ENCODE data around the gene FEZ2. TPM values are rescaled to one million over a fixed set of nuclear protein-coding genes. Genes with fewer than 3 reads are reported as not detected.

Gene FEZ2
- total RNA-seq, 2 donors from 2014 or later = 45.3 to 54.4 TPM

DNA sequence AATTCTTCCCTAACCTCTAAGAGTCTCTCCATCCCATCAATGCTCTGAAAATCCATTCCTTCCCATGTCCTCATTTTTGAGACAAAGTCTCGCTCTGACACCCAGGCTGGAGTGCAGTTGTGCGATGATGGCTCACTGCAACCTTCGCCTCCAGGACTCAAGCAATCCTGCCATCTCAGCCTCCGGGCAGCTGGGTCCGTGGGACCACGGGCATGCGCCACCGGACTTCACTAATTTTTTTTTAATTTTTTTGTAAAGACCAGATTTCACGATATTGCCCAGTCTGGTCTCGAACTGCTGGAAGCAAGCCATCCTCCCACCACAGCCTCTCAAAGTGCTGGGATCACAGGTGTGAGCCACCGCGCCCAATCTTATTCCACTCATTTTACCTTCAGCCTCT lies 1.6 kb downstream of the FEZ2 start:
- no peak for DNase-seq
- intact Hi-C loops (cut with DNase I, micrococcal nuclease) = no loop called here

DNA sequence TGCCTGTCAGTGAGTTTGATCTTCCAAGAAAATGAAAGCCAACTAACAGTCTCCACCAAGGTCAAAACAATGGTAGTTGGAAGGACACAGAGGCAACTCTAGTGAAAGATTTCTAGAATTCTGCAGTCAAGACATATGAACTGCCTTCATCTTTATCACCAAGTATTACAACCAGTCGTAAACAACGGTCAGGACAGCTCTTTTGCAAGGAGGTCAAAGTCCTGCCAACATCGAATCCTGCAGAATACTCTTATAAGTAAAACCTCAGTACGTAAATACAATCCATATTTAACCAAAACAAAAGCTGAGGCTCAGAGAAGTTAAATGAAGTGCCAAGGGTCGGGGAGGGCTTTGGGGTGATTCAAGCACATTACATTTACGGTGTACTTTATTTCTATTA lies 3.1 kb downstream of the FEZ2 start:
- ATAC-seq = peak; percentile 70
- intact Hi-C loops (cut with DNase I, micrococcal nuclease) = no loop called here

More for the DNA sequence above, 1.6 kb downstream of the FEZ2 start:
- no peak for ATAC-seq

DNA sequence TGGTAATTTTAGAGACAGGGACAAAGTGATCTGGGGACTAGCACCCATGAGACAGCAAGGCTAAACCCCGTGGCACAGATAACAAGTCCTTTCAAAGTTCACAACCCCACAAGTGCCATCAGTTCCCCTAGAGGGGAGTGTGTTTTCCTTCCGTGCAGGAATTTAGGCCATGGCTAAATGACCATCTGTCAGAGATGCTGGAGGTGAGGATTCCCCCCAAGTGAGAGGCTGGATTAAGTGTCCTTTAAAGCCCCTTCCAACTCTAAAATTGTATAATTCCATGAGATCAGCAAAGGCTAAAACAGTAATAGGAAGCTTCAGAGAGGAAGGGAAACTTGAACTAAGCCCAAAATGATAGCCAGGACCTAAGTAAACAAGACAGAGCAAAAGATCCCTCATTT lies 8.7 kb downstream of the FEZ2 start:
- intact Hi-C loops (cut with DNase I, micrococcal nuclease) = no loop called here
- no peak for ATAC-seq

More for the DNA sequence above, 3.1 kb downstream of the FEZ2 start:
- DNase-seq = peak; percentile 31 to 41

DNA sequence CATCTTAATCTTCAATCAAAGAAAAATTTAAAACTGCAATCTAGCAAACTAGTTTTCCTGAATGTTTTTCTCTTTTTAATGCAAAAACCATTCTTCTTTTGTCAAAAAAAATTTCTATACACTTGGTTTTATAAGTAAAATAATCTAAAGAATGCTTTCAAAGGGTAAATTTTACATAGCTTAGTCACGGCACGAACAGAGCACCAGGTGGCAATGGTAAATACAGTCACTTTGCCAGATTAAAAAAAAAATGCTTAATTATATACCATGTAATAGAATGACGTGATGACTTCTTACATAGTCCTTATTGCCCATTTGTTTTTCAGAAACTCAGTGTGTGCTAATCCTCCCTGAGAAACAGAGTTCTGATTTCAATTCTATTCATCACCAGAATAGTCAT lies 10.4 kb downstream of the FEZ2 start:
- intact Hi-C loops (cut with DNase I, micrococcal nuclease) = no loop called here
- ATAC-seq = no peak

More for the DNA sequence above, 8.7 kb downstream of the FEZ2 start:
- DNase-seq = no peak

DNA sequence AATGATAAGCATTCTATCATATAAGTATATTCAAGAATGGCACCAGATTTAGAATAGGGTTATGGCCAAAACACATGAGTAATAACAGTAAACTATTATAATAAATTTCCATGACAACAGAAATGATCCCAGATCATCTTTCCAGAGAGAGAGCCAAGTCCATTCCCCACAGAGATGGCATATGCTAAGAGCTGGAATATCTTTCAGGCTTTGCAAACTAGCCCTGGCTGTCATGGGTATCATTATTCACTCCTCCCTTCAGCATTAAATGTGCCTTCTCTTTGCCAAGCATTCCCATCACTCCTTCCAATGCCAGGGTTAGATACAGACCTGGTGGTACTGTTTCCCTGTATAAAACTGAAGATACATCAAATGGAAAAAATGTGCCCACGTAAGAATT lies 10.9 kb downstream of the FEZ2 start:
- intact Hi-C loops (cut with DNase I, micrococcal nuclease) = no loop called here
- ATAC-seq = no peak
- no peak for DNase-seq

More for the DNA sequence above, 10.4 kb downstream of the FEZ2 start:
- DNase-seq = no peak

DNA sequence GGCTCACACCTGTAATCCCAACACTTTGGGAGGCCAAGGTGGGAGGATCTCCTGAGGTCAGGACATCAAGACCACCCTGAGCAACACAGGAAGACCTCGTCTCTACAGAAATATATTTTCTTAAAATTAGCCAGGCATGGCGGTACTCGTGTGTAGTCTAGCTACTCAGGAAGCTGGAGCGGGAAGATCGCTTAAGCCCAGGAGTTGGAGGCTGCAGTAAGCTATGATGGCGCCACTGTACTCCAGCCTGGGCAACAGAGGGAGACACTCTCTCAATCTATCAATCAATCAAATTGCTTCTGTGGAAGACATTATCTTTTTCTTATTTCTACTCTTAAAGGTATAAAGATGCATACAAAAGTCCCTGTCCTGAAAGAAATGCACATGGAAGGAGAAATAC lies 11.3 kb downstream of the FEZ2 start:
- intact Hi-C loops (cut with DNase I, micrococcal nuclease) = no loop called here
- no peak for DNase-seq
- no peak for ATAC-seq

DNA sequence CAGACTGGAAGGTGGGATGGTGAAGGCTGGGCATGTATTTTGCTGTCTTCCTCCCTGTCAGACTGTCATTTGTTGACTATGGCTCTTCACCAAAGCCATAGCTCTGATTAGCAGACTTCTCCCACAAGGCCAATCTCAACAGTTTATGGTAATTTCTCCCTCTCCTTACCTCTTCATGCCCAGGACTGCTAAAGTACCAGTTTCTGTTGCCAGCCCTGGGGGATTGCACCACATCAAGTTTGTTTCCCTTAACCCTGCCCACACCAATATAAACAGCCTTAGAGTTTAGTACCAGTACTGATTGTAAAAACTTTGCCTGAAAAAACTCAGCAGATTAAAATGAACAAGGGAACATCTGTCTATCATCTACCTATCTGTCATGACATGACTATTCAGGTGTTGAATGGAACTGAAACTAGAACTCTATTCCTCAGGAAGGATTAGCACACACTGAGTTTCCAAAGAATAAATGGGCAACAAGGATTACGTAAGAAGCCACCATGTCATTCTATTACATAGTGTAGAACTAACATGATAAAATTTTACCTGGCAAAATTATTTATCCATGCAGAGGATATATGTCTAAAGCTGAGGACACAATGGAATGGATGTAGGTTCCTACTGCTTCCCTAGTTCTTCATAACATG lies 13.7 kb downstream of the FEZ2 start:
- no peak for ATAC-seq
- intact Hi-C loops (cut with DNase I, micrococcal nuclease) = no loop called here

DNA sequence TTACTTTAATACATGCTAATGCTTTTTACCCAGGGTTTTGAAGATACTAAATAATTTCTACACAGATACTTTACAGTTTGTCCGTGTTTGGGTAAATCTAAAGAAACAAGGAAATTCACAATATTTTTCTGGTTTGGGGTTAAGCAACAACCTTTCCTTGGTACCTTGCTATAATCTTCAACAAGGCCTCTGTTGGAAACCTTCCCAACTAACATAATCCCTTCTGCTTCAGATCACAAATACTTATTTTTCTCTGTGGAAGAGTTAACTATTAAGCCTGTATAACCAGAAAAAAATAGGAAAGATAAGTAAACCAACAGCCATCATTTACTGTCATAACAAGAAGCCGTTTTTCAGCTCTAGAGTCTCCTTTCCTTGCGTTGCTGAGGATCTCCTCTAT lies 15.0 kb downstream of the FEZ2 start:
- DNase-seq (no peak), ATAC-seq (no peak)
- intact Hi-C loops (cut with DNase I, micrococcal nuclease) = no loop called here

More for the DNA sequence above, 13.7 kb downstream of the FEZ2 start:
- DNase-seq = no peak

DNA sequence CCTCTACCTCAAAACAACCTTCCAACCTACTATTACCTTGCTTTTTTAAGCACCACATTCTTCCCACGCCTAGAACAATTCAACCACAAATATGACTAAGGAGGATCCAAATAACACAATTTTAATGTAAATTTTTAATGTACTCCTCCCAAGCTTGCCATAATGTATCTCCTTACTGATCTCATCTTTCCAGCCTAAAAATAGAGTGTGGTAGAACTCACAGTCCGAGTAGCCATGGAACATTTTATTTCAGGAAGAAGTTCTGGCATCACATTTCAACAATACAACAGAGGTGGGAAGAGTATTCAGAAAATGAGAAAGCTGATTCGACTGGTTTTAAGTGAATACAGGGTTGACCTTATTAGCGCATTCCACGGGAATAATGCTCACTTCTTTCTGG lies 15.4 kb downstream of the FEZ2 start:
- intact Hi-C loops (cut with DNase I, micrococcal nuclease) = no loop called here
- ATAC-seq (no peak), DNase-seq (no peak)

DNA sequence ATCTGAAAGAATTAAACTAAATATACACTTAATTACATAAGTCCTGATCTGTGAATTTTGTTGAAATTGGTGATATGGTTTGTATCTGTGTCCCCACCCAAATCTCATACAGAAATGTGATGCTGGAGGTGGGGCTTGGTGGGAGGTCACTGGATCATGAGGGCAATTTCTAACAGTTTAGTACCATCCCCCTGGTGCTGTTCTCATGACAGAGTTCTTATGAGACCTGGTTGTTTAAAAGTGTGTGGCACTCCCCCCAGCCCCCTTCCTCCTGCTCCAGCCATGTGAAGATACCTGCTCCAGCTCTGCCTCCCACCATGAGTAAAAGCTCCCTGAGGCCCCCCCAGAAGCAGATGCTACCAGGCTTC lies 18.7 kb downstream of the FEZ2 start:
- ATAC-seq (peak; percentile 25), DNase-seq (no peak)
- intact Hi-C loops (cut with DNase I, micrococcal nuclease) = no loop called here

DNA sequence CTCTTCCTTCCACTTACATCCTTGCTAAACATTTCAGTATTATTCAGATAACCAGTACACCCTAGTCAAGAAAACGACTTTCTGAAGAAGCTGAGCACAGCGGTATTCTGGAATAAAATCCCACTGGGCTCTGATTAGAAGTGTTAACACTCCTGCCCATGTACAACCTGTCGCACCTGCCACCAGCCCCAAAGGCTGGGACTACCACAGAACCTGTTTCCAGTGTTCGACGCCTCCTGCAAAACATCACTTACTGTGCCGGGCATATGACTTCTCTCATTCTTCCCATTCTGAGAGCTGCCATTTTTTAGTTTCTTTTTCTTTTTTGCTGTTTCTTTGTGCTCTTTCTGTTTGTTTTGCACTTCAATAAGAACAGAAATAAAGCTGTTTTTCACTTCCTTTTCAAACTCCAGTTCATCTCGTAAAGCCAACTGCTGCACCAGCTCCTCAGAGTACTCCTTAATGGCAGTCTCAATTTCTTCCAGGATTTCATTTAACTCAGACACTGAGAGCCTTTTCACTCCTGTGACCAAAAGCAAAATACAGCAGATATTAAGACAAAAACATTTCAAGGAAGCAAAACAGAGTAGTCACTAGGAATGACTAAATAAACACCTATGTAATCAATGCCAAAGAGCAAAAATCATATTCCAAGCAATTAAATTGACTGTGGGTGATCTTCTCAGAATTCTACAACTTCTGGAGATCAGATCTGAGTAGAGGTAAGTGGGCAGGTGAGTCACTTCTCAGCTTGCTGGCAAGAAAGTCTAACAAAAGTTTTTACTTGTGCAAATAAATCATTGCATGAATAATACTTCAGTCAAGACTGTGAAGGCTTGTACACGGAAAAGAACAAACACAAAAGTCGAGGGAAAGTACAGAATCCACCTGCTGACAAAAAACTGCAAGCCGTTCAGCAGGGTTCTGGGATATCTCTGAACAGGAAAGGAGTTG lies 19.3 kb downstream of the FEZ2 start:
- ATAC-seq (peak; percentile 76), DNase-seq (no peak)
- intact Hi-C loops (cut with DNase I, micrococcal nuclease) = no loop called here

DNA sequence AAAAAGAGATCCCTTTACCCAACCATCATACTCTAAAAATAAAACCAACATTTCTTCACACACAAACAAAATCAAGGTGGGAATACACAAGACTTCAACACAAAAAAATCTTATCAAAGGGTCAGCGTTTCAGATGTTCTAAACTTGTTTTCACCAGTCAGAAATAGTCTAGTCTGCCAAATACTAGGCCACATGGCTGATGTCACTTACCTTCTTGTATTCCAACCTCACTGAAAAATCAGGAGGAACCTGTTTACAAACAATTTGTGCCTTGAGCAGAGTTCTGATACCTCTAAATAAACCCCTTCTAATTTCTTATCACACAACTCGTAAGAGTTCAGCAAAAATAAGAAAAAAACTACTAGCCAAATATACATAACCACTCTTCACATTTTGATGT lies 20.1 kb downstream of the FEZ2 start:
- ATAC-seq = no peak
- no peak for DNase-seq
- intact Hi-C loops (cut with DNase I, micrococcal nuclease) = no loop called here

DNA sequence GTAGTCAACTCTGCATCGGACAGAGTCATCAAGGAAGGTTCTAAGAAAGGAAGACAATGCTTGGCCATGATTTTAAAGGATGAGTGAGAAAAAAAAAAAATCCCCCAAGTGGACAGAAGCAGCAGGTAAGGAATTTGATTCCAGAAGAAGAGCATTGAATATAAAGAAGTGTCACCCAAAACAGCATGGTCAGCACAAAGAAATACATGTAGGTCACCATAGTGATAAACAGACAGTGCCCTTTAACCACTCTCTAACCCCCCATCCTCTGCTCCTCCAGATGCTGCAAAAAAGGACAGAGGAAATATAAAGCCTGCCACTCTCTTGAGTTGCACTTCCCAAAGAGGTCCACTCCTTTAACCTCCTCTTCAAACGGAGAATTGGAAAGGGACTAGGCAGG lies 23.4 kb downstream of the FEZ2 start:
- intact Hi-C loops (cut with DNase I, micrococcal nuclease) = no loop called here
- no peak for ATAC-seq
- no peak for DNase-seq

DNA sequence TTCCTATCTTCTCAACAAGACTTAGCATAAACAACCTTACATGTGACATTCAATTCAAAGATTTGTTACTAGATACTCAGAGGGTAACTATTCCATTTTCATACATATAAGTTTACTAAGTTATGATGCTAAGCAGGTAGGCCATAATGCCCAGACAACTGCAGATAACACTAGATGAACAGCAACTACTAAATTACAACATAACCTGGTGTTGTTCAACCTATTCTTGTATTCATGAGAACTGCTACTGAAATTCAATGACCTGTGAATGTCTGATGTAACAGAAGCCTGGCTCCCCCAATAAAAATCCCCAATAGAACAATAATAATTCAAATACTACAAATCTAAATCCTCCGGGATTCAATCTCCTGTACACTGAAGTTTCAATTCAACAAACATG lies 24.8 kb downstream of the FEZ2 start:
- ATAC-seq = no peak
- intact Hi-C loops (cut with DNase I, micrococcal nuclease) = no loop called here

DNA sequence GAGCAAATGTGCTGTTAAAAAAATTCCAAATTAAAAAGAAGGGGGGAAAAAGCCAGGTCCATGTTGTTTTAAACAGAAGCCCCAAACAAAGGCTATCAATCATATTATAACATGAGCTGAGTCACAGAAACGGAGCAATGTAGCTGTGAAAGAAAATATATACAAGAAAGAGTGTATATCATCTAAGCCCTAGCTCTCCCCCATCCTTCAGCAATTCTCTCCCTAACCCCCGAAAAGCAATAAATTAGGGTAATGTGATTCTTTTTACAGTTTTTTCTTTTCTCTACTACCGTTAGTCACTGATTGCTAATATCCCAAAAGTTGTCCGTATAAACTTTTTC lies 25.3 kb downstream of the FEZ2 start:
- ATAC-seq = no peak
- no peak for DNase-seq
- intact Hi-C loops (cut with DNase I, micrococcal nuclease) = no loop called here

More for the DNA sequence above, 24.8 kb downstream of the FEZ2 start:
- no peak for DNase-seq

DNA sequence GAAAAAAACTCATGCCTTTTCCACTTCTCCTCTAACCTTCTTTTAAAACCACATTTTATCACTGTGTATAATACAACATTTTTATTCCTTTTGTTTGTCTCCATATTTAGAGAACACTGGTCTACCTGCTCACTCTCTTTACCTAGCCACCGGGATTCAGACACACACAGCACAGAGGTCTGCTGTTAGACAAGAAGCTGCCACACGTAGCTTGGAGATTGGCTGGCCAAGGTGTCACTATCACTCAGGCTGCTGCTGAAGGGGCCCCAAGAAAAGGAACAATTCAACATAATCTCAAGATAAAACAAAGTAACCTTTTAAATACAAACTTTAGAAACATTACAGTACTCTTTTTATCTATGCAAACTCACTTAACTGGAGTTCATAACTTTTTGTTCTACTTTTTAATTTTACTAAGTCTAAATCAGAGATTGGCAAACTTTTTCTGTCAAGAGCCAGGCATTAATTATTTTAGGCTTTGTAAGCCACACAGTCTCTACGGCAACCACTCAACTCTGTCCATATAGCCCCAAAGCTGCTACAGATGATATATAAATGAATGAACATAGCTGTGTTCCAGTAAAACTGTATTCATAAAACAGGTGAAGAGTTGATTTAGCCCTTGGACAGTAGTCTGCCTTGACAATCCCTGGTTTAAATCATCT lies 25.8 kb downstream of the FEZ2 start:
- ATAC-seq (no peak), DNase-seq (no peak)
- intact Hi-C loops (cut with DNase I, micrococcal nuclease) = no loop called here

DNA sequence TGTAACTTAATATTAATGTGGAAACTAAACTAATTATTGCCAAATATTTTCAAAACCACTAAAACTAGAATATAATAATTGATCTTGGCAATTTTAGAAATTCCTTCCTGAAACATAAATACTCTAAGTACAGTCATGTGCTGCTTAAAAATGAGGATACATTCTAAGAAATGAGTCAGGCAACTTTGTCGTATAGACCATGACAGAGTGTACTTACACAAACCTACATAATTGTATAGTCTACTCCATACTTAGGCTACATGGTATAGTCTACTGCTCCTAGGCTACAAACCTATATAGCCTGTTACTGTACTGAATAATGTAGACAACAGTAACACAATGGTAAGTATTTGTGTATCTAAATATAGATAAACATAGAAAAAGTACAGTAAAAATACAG lies 27.6 kb downstream of the FEZ2 start:
- DNase-seq (no peak), ATAC-seq (no peak)
- intact Hi-C loops (cut with DNase I, micrococcal nuclease) = no loop called here

DNA sequence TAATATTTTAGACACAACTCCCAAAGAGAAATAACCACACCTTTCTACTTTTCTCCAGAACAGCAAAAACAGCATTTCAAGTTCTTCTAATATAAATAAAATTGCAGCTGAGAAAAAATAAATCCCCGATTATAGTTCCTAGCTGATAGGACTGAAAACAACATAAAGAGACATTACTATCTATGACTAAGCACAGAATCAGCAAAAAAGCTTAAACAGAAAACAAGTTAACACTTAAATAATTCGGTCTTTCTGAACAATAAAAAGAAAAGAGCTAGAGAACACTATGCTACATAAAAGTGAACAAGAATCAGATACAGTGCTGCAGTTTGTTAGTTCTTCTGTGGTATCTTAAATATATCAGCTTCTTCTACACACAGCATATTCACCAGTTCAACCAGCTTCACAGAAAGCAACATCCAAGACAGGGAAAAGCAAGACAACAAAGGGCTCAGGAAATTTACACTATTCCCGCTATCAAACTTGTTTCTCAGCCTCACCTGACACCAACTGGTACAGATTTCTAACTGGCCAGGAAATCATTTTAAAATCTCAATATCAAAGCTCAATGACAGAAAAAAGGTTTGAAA lies 28.6 kb downstream of the FEZ2 start:
- intact Hi-C loops (cut with DNase I, micrococcal nuclease) = no loop called here
- no peak for ATAC-seq
- no peak for DNase-seq

DNA sequence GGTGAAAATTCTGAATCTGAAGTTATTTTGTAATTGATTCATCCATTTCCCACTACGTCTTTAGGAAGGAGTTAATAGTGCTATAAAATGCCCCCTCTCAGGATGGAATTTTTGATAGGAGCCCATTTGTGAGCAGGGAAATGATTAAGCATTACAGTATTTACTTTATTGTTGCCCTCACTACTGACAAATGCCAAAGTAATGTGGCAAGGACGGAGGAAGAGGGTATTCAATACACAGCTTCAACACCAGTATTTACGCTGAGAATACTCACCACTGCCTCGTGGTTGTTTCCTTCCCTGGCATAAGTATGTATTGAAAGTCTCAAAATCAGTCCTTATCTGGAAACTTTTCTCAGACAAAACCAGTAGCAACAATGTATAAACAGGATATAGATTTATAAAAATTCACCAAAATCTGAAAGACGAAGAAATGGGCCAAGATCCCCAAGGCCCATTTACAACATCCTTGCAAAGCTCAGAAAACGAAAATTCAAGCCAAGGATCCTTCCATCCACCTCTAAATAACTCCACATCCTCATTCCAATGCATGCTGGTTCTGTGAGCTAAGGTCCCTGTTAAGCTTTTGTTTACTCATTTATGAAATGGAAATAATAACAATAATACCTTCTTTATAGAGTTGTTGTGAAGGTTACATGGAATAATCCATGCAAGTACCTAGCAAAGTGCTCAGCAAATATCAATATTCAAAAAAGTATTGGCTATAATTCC lies 29.3 kb downstream of the FEZ2 start:
- ATAC-seq = no peak
- intact Hi-C loops (cut with DNase I, micrococcal nuclease) = no loop called here
- no peak for DNase-seq
